ENCODE measurements around the gene ATCAY. TPM values are rescaled to one million over a fixed set of nuclear protein-coding genes. Genes with fewer than 3 reads are reported as not detected.

The ATCAY gene
- total and polyA plus RNA-seq, 8 donors = 0.04 to 0.70 (median 0.27) TPM

GRCh38 chr19:3838661-3839060, 41.8 kb upstream of the ATCAY start:
- 55 to 69% methylated on average over 13 of the region's 13 CpGs for WGBS, 2 donors
- H3K4me1 ChIP-seq = no peaks in the 10 kb centered on the region
- ATAC-seq (no peak), DNase-seq (no peak), FAIRE-seq (no peak)
- H3K36me3 ChIP-seq = no peaks in the 10 kb centered on the region
- H3K4me3 ChIP-seq = no peak overlapping the region
- H3K27me3 ChIP-seq = no peaks in the 10 kb centered on the region
- intact Hi-C loops (cut with DNase I) = no loop called here
- no peaks in the 10 kb centered on the region for H3K9me3 ChIP-seq
- no peak for TF ChIP-seq CTCF (IDR thresholded peaks at IDR 0.05)
- no peak overlapping the region for H3K27ac ChIP-seq

- intact Hi-C loops (cut with DNase I) = no loop called here
- FAIRE-seq = no peak
- Histone ChIP-seq H3K4me1 (no peaks in the 10 kb centered on the region), H3K27ac (no peak overlapping the region), H3K27me3 (no peaks in the 10 kb centered on the region), H3K36me3 (no peaks in the 10 kb centered on the region), H3K4me3 (no peak overlapping the region), H3K9me3 (no peaks in the 10 kb centered on the region)
- ATAC-seq = no peak
- 49 to 64% methylated on average over 13 of the region's 13 CpGs for WGBS, 2 donors
- no peak for DNase-seq
- no peak for TF ChIP-seq CTCF (IDR thresholded peaks at IDR 0.05)
Measured at GRCh38 chr19:3839941-3840340, 40.5 kb upstream of the ATCAY start.

DNA sequence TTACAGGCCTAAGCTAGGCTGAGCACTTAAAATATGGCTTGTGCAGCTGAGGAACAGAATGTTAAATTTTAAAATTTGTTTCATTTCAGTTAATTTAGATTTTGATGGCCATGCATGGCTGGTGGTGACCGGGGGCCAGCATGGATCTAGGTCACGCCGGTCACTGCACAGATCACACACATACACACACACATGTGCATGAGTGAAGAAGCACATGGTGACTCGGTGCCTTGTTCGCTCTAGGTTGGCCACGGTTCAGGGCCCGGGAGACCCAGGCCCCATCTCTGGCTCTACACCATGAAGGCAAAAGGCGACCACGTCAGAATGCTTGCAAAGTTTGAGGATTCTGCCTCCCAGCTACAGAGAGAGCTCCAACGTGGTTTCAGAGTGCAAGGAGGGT, 39.7 kb upstream of the ATCAY start:
- H3K9me3 ChIP-seq = no peaks in the 10 kb centered on the region
- no peaks in the 10 kb centered on the region for H3K36me3 ChIP-seq
- H3K4me1 ChIP-seq = no peaks in the 10 kb centered on the region
- FAIRE-seq (no peak), DNase-seq (no peak), ATAC-seq (no peak)
- no peak overlapping the region for H3K27ac ChIP-seq
- H3K4me3 ChIP-seq = no peak overlapping the region
- H3K27me3 ChIP-seq = no peaks in the 10 kb centered on the region
- intact Hi-C loops (cut with DNase I) = no loop called here
- WGBS, 2 donors = 80 to 86% methylated on average over 10 of the region's 10 CpGs
- no peak for TF ChIP-seq CTCF (IDR thresholded peaks at IDR 0.05)

GRCh38 chr19:3842948-3843347, 37.5 kb upstream of the ATCAY start:
- intact Hi-C loops (cut with DNase I) = no loop called here

DNA sequence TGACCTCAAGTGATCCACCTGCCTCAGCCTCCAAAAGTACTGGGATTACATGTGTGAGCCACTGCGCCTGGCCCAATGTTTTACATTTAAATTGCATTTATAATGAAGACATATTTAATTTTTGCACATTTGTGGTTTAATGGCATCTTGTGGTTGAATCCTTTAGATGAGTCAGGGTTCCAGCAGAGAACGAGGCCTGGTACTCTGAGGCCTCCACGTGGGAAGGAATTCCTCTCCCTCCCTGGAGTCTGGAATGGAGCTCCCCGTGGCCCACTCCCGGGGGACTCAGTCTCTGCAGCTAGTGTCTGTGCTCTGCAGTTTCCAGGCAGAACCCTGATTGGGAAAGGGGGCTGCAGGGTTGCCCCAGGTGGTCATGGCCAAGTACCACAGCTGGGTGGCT, 35.9 kb upstream of the ATCAY start:
- ATAC-seq (no peak), FAIRE-seq (no peak), DNase-seq (no peak)
- H3K36me3 ChIP-seq = no peaks in the 10 kb centered on the region
- no peak for TF ChIP-seq CTCF (IDR thresholded peaks at IDR 0.05)
- WGBS, 2 donors = 60 to 76% methylated on average over 5 of the region's 5 CpGs
- no peak overlapping the region for H3K4me3 ChIP-seq
- no peaks in the 10 kb centered on the region for H3K27me3 ChIP-seq
- no peaks in the 10 kb centered on the region for H3K9me3 ChIP-seq
- intact Hi-C loops (cut with DNase I) = no loop called here
- H3K4me1 ChIP-seq = no peaks in the 10 kb centered on the region
- H3K27ac ChIP-seq = no peak overlapping the region

More at GRCh38 chr19:3842948-3843347, 37.5 kb upstream of the ATCAY start:
- no peak overlapping the region for H3K27ac ChIP-seq
- H3K4me1 ChIP-seq = no peaks in the 10 kb centered on the region
- WGBS, 2 donors = 81 to 89% methylated on average over 11 of the region's 11 CpGs
- FAIRE-seq = no peak
- no peaks in the 10 kb centered on the region for H3K27me3 ChIP-seq
- no peaks in the 10 kb centered on the region for H3K36me3 ChIP-seq
- no peak for TF ChIP-seq CTCF (IDR thresholded peaks at IDR 0.05)
- DNase-seq = no peak
- H3K9me3 ChIP-seq = no peaks in the 10 kb centered on the region
- no peak overlapping the region for H3K4me3 ChIP-seq
- ATAC-seq = no peak
